T-helper 2 cell treated with Interferon-gamma antibody and Interleukin-4, amounts not matched to agents 100 ng/mL and 5 ng/mL, for 36 hours (primary cell): ENCODE results near the gene FAM171A2. TPM values are rescaled to one million over a fixed set of nuclear protein-coding genes. Genes with fewer than 3 reads are reported as not detected.

Source experiments
- intact Hi-C: fragments of 100-400 bp; cut with micrococcal nuclease; formaldehyde crosslinking; loops from one replicate; pipeline ENCODE4 v1.15.1; 2023
- total RNA-seq: library from RNA; stranded (reverse); gene quantifications from 2 replicates; pipeline ENCODE4 v1.2.3, GENCODE V29; 2022

FAM171A2 gene
- total RNA-seq, 1 donor from 2014 or later, result 0.34 TPM

DNA sequence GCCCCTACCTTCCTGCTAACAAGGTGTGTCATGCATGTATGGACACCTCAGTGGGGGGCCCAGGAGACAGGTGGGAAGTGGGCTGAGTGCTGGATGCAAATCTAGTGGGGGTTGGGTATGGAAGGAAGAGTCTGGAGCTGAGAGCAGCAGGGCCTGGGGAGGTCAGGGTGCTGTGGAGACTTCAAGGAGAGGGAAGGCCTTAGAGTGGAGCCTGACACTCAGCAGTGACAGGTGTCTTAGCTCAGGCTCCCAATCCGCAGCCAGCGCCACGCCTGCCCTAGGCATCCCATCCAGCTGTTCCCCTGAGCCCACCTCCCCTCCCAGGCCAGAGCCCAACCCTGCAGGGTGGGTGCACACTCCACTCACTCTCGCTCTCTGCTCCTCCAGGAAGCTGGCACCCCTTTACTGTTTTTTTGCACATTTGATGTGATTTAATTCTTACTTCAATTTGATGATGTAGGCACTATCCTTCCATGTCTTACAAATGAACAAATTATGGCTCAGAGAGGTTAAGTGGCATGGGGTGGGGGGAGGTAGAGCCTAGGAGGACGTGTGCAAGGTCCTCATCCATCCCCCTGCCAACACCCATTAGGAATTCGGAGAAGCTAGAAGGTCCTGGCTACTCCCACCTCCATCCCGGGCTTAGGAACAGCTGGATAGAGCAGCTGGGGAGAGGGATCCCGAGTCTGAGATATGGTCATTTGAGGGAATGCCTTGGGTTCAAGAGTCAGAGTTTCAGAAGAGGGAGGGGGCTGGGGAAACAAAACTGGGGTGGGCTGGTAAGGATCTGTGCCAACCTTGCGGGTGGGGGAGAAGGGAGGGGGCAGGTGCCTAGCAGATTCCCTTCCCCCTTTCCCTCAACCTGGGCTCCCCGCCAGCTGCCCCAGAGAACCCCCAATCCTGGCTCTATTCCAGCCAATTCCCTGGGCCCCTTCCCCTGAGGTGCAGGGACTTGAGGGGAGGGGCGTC is 2.1 kb downstream of the FAM171A2 start:
- intact Hi-C loops, result no loop called here

DNA sequence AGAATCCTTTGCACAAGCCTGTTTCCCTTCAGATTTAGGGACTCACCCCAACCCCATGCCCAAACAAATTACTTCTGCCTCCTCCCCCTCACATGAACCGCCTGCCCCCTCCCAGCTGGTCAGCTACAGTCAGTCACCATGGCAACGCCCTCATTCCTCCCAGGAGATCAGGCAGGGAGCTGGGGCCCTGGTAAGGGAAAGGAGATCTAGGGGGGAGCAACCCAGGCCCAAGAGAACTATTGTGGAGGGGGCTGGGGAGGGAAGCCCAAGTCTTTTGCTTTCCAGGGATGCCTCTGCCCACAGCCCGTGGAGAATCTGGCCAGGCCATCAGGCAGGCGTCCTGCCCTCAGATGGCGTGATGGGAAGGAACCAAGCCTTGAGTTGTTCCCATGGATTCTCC is 2.8 kb downstream of the FAM171A2 start:
- intact Hi-C loops, result no loop called here

DNA sequence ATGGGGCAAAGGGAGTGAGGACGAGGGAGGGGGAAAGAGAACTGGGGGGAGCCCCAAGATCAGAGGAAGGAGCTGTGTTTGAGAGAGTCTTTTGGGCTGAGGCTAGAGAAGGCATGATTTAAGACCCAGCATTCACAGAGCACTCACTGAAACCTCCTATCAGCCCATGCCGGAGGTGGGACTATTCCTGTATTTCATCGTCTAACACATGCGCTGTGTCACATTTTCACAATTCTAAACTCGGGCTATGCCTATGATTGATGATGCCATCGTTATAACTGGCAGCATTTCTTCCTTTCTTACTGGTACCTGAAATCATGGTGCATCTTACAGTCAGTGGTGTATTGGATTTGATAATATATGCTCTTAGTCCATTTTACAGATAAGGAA is 3.5 kb downstream of the FAM171A2 start:
- intact Hi-C loops, result no loop called here

DNA sequence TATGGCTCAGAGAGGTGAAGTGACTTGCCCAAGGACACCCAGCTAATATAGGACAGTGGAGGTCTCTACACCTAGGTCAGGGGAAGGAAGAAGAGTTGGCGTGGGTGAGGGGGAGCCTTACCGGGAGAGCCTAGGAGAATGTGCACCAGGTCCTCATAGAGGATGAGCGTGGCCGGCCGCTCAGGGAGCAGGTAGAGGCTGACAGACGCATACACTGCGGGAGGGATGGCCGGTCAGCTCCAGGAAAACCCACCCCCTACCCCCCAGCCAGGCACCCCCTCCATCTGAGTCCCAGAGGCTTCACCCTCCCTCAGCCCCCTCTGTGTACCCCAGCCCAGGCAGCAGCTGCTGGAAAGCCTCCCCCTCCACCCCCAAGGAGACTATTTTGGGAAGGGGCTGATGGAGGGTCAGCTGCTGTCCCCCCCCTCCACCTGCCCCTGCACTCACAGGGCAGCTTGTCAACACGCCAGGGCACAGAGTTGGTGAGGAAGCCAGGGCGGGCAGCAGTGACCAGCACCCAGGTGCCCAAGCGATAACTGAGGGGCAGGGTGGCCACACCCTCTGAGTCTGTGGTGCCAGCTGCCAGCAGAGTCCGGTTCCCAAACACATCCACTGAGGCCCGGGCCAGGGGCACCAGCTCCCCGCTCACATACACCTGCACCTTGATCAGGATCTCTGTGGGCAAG is 4.1 kb downstream of the FAM171A2 start:
- intact Hi-C loops, result no loop called here

DNA sequence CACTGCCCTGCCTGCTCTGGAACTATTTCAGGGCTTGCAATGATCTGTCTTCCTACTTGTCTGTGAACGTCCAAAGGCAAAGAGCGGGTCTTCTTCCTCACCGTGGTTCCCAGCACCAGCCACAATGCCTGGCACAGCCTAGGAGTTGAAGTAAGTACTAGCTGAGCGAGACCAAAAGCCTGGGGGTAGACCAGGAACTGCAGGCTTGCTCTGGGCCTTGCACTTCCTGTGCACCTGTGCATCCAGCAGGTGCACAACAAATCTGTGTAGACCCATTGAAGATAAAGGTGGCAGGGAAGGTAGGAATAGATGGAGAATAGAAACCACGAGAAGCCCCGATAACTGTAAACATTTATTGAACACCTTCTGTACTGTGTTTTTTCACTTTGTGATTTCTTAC is 4.6 kb downstream of the FAM171A2 start:
- intact Hi-C loops, result no loop called here

DNA sequence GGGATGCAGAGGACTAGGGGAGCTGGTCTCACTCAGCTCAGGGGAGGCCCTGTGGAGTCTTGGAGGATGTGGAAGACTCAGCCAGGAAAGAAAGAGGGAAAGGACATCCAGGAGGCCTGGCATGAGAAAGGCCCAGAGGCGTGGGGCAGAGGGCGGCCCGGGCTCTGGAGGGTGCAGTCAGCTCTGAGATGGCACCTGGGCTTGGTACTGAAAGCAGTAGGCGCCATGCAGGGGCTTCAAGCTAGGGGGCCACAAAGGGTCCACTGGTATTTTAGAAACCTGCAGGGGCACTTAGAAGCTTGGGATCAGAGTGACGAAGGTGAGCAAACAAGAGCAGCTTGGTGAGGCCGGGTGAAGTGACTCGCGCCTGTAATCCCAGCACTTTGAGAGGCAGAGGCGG is 5.6 kb downstream of the FAM171A2 start:
- intact Hi-C loops, result no loop called here

DNA sequence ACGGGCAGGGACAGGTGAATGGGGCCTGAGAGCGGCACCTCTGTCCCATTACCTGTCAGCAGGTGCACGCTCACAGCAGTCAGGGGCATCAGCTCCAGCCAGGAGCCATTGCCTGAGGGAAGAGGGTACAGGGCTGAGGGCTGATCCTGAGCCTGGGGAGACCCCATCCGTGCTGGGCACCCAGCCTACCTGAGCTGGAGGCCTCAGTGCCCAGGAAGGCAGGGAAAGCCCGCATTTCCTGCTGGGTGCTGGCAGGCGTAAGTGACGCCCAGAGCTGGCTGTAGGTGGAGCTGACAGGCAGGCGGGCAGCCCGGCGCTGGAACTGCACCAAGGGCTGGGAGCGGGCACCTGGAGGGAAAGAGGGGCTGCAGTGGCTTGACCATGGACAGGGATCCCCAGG is 7.4 kb downstream of the FAM171A2 start:
- intact Hi-C loops, result no loop called here

DNA sequence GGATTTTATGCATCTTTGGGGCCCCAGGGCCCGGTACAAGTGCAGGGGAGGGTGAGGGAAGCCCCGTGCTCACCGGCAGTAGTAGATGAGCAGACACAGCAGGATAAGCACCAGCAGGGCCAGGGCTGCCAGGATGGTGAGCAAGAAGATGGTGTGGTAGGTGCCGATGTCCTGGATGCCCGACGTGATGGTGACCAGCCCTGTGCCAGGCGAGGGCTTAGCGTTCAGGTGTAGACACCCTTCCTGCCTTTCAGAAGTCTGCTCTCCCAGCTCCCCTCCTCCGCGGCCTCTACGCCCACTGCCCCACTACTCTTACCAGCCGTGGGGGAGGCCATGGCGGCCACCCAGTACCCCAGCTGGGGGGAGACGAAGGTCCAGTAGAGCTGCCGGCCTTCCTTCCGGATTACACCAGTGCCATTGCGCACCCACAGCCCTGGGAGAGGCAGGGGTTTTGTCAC is 8.0 kb downstream of the FAM171A2 start:
- intact Hi-C loops, result no loop called here

DNA sequence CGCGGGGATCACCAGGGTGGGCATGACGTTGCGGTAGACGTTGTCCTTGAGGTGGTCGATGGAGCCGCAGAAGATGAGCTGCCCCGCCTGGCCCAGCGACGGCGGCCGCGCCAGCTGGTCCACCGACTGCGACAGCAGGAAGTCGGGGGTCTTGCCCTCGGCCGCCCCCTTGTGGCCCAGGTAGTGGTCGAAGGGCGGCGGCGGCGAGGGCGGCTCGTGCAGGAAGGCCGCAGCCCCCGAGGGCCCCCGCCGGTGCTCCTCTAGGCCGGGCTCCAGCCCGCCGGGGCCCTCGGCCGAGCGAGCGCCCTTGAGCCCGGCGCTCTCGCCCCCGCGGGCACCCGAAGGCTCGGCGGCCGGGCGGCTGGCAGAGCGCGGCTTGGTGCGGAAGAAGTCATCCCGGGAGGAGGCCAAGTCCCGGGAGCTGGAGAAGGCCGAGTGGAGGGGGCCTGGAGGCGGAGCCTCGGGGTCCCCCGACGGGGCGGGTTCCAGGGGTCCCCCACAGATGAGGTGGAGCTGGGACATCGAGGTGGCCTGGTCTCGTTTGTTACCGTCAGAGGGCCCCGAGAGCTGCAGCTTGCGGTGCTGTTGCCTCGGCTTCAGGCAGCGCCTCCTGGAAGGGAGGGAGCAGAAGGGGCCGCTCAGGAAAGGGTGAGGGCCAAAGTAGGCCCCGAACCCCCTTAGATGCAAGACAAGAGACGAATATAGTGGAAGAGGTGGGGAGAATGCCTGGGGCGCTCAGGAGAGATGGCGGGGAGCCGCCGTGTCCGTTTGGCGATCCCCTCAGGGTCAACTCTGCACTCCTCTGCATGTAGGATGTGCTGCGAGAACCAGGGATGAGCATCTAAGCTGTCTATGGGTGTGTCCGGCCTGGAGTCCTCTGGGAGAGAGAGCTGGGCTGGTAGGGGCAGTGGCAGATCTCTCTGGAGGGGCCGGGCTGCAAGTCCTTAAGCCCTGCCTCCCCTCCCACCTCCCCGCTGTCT is 8.8 kb downstream of the FAM171A2 start:
- intact Hi-C loops, result no loop called here

DNA sequence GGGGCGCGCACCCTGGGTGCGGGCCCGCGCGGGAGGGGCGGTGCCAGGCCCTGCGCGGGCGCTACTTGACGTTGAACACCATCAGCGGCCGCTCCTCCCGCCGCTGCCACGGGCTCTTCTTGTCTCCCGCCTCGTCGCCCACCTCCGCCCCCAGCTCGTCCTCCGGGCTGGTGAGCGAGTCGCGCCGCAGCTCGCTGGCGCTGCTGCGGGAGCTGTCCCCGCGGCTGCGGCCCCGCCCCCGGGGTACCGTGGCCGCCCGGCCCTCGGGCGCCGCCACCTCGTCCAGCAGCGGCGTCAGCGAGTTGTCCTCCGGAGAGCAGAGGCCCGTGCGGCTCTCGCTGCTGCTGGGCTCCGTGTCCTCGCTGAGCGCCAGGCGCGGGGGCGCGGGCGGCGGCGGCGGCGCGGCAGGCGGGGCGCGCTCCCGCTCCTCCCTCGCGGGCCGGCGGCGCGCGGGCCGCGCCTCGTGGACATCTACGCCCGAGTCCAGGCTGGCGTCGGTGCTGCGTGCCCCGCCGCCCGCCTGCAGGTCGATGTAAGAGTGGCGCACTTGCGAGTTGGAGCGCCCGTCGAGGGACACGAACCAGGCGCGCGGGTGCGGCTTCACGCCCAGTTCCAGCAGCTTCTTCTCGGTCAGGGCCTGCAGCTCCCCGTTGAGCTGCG is 9.9 kb downstream of the FAM171A2 start:
- intact Hi-C loops, result no loop called here

DNA sequence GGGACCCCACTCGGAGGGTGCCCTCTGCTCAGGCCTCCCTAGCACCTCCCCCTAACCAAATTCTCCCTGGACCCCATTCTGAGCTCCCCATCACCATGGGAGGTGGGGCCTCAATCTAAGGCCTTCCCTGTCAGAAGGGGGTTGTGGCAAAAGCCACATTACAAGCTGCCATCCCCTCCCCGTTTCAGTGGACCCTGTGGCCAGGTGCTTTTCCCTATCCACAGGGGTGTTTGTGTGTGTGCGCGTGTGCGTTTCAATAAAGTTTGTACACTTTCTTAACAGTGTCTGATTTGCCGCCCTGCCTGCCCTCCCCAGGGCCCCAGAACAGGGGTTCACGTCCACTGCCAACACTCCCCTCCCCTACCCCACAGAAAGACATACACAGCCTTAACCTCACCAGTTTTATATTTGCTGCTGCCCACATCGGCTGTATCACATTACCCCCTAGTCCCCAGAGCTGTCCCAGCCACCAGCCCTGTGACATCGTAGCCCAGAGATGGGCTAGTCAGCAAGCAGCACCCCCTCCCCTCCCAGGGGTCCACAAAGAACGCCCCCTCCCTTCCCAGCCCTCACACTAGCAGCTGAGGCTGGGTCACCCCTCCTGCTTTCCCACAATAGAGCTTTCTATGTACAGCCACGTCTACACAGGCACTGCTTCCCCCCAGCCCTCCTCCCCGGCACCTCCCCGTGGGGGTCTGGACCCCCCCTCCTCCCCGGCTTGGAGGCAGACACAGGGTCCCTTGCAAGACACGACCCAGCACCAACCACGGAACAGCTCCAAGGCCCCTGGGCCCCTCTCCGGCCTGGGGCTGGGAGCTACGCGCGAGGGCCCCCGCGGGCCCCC is 10.6 kb downstream of the FAM171A2 start:
- intact Hi-C loops, result no loop called here

DNA sequence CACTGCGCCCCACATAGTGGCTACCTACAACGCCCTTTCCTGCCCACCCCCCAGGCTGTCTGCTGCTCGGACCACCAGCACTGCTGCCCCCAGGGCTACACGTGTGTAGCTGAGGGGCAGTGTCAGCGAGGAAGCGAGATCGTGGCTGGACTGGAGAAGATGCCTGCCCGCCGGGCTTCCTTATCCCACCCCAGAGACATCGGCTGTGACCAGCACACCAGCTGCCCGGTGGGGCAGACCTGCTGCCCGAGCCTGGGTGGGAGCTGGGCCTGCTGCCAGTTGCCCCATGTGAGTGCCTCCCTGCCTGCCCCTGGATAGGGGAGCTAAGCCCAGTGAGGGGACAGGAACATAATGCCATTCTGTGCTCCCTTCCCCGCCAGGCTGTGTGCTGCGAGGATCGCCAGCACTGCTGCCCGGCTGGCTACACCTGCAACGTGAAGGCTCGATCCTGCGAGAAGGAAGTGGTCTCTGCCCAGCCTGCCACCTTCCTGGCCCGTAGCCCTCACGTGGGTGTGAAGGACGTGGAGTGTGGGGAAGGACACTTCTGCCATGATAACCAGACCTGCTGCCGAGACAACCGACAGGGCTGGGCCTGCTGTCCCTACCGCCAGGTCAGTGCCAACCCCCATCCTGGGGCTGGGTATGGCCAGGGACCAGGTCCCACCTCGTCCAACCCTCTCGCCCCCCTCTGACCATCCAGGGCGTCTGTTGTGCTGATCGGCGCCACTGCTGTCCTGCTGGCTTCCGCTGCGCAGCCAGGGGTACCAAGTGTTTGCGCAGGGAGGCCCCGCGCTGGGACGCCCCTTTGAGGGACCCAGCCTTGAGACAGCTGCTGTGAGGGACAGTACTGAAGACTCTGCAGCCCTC is 11.5 kb downstream of the FAM171A2 start:
- intact Hi-C loops, result no loop called here

DNA sequence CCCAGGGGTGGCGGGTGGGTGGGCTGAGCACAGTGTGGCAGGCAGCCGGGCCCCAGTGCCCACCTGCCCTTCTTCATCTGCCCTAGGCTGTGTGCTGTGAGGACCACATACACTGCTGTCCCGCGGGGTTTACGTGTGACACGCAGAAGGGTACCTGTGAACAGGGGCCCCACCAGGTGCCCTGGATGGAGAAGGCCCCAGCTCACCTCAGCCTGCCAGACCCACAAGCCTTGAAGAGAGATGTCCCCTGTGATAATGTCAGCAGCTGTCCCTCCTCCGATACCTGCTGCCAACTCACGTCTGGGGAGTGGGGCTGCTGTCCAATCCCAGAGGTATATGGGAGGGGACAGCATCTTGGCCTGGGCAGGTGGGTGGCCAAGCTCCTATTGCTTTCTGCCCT is 12.2 kb downstream of the FAM171A2 start:
- intact Hi-C loops, result no loop called here

DNA sequence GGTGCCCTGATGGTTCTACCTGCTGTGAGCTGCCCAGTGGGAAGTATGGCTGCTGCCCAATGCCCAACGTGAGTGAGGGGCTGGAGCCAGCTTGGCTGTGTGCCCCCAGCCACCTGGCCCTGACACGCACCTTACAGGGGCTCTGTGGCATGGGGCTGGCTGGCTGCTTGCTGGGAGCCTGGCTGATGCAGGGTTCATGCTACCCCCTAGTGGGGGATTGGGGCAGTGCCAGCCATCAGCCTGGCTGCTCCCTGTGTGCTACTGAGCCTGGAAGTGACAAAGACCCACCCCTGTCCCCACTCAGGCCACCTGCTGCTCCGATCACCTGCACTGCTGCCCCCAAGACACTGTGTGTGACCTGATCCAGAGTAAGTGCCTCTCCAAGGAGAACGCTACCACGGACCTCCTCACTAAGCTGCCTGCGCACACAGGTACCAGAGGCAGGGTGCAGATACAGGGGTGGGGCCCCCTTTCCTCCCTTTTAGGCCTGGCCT is 12.9 kb downstream of the FAM171A2 start:
- intact Hi-C loops, result loop anchor here (1.0 kb wide), 2 partner anchors 19 to 140 kb away; no protein-coding TSS in a partner anchor

DNA sequence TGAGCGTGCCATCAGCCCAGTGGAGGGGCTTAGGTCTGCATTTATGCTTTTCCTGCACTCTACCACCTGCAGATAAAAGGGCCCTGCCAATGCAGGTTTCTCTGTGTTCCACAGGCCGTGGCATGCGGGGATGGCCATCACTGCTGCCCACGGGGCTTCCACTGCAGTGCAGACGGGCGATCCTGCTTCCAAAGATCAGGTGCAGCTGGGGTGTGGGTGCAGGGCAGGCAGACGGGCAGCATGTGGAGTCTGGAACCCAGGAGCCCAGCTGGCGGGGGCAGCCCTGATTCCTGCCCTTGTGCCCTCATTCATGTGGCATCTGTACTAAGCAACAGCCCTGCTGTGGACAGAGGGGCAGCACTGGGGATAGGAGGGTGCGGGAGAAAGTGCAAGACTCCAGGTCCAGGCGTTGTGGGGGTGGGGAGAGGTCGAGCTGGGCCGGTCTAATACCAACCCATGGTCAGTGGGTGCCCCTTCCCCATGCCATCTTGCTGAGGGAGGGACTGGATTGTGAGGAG is 14.0 kb downstream of the FAM171A2 start:
- intact Hi-C loops, result loop anchor here (1.0 kb wide), 2 partner anchors 18 to 139 kb away; no protein-coding TSS in a partner anchor

DNA sequence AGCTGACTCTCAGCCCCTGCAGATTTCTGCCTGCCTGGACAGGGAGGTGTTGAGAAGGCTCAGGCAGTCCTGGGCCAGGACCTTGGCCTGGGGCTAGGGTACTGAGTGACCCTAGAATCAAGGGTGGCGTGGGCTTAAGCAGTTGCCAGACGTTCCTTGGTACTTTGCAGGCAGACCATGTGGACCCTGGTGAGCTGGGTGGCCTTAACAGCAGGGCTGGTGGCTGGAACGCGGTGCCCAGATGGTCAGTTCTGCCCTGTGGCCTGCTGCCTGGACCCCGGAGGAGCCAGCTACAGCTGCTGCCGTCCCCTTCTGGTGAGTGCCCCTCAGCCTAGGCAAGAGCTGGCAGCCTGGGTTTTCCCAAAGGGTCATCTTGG is 14.7 kb downstream of the FAM171A2 start:
- intact Hi-C loops, result no loop called here

DNA sequence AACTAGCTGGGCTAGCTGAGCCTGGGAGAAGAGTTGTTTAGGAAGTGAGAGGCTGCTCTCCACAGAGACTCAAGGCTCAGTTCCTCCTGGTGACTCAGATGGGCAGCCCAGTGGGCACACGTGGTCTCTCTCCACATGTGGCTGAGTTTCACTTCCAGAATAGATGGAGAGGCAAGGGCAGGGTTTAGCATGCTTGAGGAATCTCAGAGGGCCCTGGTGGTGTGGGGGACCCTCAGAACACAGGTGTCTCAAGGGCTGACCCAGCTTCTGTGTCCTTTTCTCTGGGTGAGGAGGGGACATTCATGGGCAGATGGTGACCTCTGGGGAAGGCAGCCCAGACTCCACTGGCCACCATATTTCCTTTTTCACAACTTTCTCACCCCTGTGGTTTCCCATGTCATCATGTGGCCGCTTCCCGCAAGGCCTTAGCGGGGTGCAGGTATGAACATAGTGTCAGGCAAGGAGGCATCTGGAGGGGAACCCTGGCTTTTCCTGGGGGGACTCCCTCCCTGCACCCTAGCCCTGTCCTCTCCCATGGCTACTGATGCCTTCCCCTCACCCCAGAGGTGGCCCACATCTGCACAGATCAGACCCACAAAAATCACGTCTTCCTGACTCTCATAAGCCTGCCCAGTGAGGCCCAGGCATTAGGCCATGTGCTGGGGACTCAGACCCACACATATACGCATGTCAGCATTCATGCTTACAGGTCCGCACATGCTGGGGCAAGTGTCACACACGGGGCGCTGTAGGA is 15.2 kb downstream of the FAM171A2 start:
- intact Hi-C loops, result no loop called here
